ENCODE data around the gene TYK2. TPM values are rescaled to one million over a fixed set of nuclear protein-coding genes. Genes with fewer than 3 reads are reported as not detected.
A peak's percentile ranks its signal among the peaks of the same experiment; 100 is the strongest.

The TYK2 gene
- total and polyA plus RNA-seq, 2 of the 4 experiments (the other 2 are of a cell fraction), result 40.9 to 97.9 TPM

GRCh38 chr19:10315335-10316214, 64.8 kb downstream of the TYK2 start, which contains the start of gene FDX2:
Gene FDX2, minus strand, starts transcription at chr19:10316015. Its CDS starts 19 bp downstream, at chr19:10315996.
- H3K9ac ChIP-seq (ENCODE audit: low read depth, low read length), result peak within 1 kb of the TSS; percentile 84
- peak within 1 kb of the TSS; percentile 93 for H2AFZ ChIP-seq (replicated peaks; ENCODE audit: low read length, poor library complexity)
- H3K4me1 ChIP-seq (ENCODE audit: control insufficient read depth, insufficient read depth, low read length), result no peaks in the 10 kb centered on the region
- peak within 1 kb of the TSS; percentile 84 for H4K91ac ChIP-seq (ENCODE audit: insufficient read depth, low read depth, low read length)
- peaks cover 29% of the 10 kb centered on the region for H3K36me3 ChIP-seq (ENCODE audit: control insufficient read depth, insufficient read depth, low read length)
- ChIA-PET POLR2A (ENCODE audit: unreplicated experiment) (no interaction called here), CTCF (no interaction called here)
- in situ Hi-C loops (cut with MboI; ENCODE audit: low sequenced_read_pairs) (no loop called here), intact Hi-C loops (cut with micrococcal nuclease) (loop anchor here (1.0 kb wide), 2 partner anchors 18 to 46 kb away; partner anchors contain the start of gene RAVER1), dilution Hi-C loops (cut with HindIII; ENCODE audit: low sequenced_read_pairs, unreplicated experiment) (no loop called here)
- H3K79me1 ChIP-seq (ENCODE audit: low read depth in 1 of 2, low read length in 2 of 2), result peaks cover 14 to 19% of the 10 kb centered on the region in 2 experiments
- no peaks in the 10 kb centered on the region for H3K27me3 ChIP-seq (ENCODE audit: control insufficient read depth, insufficient read depth, low read length)
- H2BK5ac ChIP-seq (ENCODE audit: low read depth, low read length, poor library complexity, severe bottlenecking), result peak within 1 kb of the TSS; percentile 30
- peak within 1 kb of the TSS; percentile 59; the same call in 1 of the 3 replicates for H2BK15ac ChIP-seq (ENCODE audit: low read depth, low read length)
- peak within 1 kb of the TSS; percentile 89 for H3K23ac ChIP-seq (ENCODE audit: low read depth, low read length)
- 2% methylated on average over 14 of the region's 55 CpGs; no CpG with 5 or more reads in 1 of the 2 experiments for WGBS, 2 experiments (ENCODE audit: extremely low coverage in 2 of 2, insufficient read length in 1 of 2)
- peak within 1 kb of the TSS; percentile 85 to 95 for H4K8ac ChIP-seq (ENCODE audit: low read depth in 2 of 2, low read length in 2 of 2)
- no TSS peak for BruUV-seq (replicated peaks)
- peak within 1 kb of the TSS; percentile 89 for H3K14ac ChIP-seq (replicated peaks; ENCODE audit: low read depth, low read length)
- H2AK9ac ChIP-seq (replicated peaks; ENCODE audit: low read depth, low read length, poor library complexity), result peak within 1 kb of the TSS; percentile 96
- peak within 1 kb of the TSS; percentile 45 for H3K27ac ChIP-seq (ENCODE audit: insufficient read depth, low read length)
- peak within 1 kb of the TSS; percentile 9; the same call in 1 of the 2 replicates for H2BK120ac ChIP-seq (ENCODE audit: low read depth, low read length)
- H3K4me3 ChIP-seq (ENCODE audit: insufficient read depth, low read depth, low read length), result peak within 1 kb of the TSS; percentile 58
- H3K4me2 ChIP-seq (ENCODE audit: low read depth, low read length), result peak within 1 kb of the TSS; percentile 99
- peak within 1 kb of the TSS; percentile 67 for H3K56ac ChIP-seq (ENCODE audit: extremely low read depth, insufficient read depth, low read length)
- peak within 1 kb of the TSS; percentile 10; the same call in 1 of the 2 replicates for H3K18ac ChIP-seq (ENCODE audit: low read depth, low read length)
- peak; percentile 93 for ATAC-seq (ENCODE audit: low read depth)
- H3K9me3 ChIP-seq (ENCODE audit: control insufficient read depth, insufficient read depth, low read length), result no peaks in the 10 kb centered on the region
- no peak within 1 kb of the TSS for H2BK20ac ChIP-seq (ENCODE audit: low read depth, low read length)
- peak within 1 kb of the TSS; percentile 86 for H3K4ac ChIP-seq (ENCODE audit: low read depth, low read length)
- peak; percentile 67 for DNase-seq
- no peaks in the 10 kb centered on the region for H4K20me1 ChIP-seq (ENCODE audit: insufficient read depth, low read length)
- peaks cover 12% of the 10 kb centered on the region; the same call in 1 of the 2 replicates for H3K9me1 ChIP-seq (ENCODE audit: insufficient read depth, low read length)
- TF ChIP-seq RCOR1 (IDR thresholded peaks at IDR 0.05; ENCODE audit: insufficient replicate concordance, low read length), result no peak
- TF ChIP-seq USF2 (IDR thresholded peaks at IDR 0.05; ENCODE audit: low read depth, low read length), result peak; percentile 98
- peak; percentile 61; the same call in 1 of the 2 replicates for TF ChIP-seq BHLHE40 (IDR thresholded peaks at IDR 0.05; ENCODE audit: low read depth, low read length)
- peak; percentile 100 for TF ChIP-seq MXI1 (IDR thresholded peaks at IDR 0.05; ENCODE audit: borderline replicate concordance, low read depth, low read length)
- H4K5ac ChIP-seq (ENCODE audit: low read depth, low read length), result peak within 1 kb of the TSS; percentile 84
- H2AK5ac ChIP-seq (ENCODE audit: low read depth, low read length), result peak within 1 kb of the TSS; percentile 94

Measured in IMR-90 (cell line).